NCI-H345 treated with DMSO at 0.1 percent for 48 hours (cell line): ENCODE measurements around the gene SLC25A6.
"Not testable (repeated sequence)": the region's sequence is repeated elsewhere in the genome, so short reads cannot be mapped to it uniquely, and the experiment has no call there.

Source experiments
- DNase-seq: peaks from one replicate; lab custom pipeline; 2025; ENCODE audit not compliant: unreplicated experiment; lab: John Stamatoyannopoulos, UW

The SLC25A6 gene

GRCh38 chrX:1416327-1416784 lies 24.4 kb upstream of the SLC25A6 start:
- DNase-seq: no peak

DNA sequence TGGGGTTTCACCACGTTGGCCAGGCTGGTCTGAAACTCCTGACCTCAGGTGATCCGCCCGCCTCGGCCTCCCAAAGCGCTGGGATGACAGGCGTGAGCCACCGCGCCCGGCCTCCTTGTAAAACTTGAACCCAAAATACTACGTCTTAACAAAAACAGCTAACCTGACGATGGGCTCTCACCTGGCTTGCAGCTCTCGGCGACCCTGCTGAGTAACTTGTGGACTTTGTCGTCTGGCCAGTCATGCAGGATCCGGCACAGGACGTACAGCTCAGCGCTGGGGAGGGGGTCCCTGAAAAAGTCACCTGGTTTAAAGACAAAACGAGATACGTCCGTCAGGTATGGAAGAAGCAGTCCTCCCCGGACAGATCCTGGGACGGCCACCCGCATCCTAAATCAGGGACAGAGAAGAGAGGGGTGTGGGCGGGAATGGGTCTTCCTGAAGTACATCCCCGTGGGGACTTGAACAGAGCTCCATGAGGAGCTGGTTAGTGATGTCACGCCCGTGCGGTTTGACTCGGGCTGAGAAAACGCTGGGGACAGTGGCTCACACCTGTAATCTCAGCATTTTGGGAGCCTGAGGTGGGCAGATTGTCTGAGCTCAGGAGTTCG lies 20.7 kb upstream of the SLC25A6 start:
- no peak for DNase-seq

- no peak for DNase-seq
Observed at GRCh38 chrX:1411326-1411725, 19.4 kb upstream of the SLC25A6 start.

- DNase-seq: no peak
Observed at GRCh38 chrX:1407035-1407434, 15.1 kb upstream of the SLC25A6 start.

DNA sequence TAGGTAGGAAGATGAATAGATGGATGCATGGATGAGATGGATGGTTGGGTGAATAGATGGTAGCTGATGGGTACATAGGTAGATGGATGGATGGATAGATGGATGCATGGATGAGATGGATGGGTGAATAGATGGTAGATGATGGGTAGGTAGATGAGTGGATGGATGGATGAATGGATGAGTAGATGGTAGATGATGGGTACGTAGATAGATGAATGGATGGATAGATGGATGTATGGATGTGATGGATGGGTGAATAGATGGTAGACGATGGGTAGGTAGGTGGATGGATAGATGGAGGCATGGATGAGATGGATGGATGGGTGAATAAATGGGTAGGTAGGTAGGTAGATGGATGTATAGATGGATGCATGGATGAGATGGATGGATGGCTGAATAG lies 13.9 kb upstream of the SLC25A6 start:
- not testable (repeated sequence) for DNase-seq

DNA sequence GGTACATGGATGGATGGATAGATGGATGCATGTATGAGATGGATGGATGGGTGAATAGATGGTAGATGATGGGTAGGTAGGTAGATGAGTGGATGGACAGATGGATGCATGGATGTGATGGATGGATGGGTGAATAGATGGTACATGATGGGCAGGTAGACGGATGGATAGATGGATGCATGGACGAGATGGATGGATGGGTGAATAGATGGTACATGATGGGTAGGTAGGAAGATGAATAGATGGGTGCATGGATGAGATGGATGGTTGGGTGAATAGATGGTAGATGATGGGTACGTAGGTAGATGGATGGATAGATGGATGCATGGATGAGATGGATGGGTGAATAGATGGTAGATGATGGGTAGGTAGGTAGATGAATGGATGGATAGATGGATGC lies 12.0 kb upstream of the SLC25A6 start:
- not testable (repeated sequence) for DNase-seq

DNA sequence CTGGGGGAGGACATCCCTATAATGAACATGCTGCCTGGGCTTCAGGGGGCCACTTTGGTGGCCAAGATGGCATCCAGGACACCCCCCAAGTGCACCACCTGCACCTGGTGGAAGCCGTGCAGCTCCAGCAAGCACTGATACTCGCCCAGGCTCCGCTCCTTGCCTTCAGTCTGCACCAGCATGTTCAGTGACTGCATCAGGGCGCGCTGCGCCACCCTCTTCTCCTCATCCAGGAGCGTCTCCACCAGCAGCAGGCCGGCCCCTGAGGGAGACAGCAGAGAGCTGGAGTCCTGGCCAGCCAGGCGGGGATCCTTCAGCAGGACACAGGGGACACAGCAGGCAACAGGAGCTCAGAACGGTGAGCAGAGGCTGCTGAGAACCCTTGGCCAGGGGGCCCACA lies 11.3 kb upstream of the SLC25A6 start:
- DNase-seq: no peak

- no peak for DNase-seq
Observed at GRCh38 chrX:1401611-1402430, 9.9 kb upstream of the SLC25A6 start.

GRCh38 chrX:1400742-1401471 lies 9.0 kb upstream of the SLC25A6 start:
- DNase-seq: no peak

DNA sequence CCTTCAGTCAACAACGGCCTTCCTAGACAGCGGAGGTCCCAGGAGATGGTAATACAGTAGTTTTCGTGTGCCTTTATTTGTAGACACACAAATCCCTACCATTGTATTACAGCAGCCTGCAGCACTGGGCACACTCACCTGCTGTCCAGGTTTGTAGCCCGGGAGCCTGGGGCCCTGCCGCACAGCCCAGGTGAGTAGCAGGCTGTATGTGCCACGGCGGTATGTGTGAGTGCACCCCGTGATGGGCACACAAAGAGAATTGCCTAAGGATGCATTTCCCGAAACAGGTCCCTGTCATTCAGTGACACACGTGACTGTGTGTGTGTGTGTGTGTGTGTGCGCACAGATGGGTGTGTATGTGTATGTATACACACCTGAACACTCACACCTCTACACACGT lies 8.1 kb upstream of the SLC25A6 start:
- DNase-seq: no peak

GRCh38 chrX:1398431-1399340 lies 6.8 kb upstream of the SLC25A6 start:
- DNase-seq: no peak

DNA sequence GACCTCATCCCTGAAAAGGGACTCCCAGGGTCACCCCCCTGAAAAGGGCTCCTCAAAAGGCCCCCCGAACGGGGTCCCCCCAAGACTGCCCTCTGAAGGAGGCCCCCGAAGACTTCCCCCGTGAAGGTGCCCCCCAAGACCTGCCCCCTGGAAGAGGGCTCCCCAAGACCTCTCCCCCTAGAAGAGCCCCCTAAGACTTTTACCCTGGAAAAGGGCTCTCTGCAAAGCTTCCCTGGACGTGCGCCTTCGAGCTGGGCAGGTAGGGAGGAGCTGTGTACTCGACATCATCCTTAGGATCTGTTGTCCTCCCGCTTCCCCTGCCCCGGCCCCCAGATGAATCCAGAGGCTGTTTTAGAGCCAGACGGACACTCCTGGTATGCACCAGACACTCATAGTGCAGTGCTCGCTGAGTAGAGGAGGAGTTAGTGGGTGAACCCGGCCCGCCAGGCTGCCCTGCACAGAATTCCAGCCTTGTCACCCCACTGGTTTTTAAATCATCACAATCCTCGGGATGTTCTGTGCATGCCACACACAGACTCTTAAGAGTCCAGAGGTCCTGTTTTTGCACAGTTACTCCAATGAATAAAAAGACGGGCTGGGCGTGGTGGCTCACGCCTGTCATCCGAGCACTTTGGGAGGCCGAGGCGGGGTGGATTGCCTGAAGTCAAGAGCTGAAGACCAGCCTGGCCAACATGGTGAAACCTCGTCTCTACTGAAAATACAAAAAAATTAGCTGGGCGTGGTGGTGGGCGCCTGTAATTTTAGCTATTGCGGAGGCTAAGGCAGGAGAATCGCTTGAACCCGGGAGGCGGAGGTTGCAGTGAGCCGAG lies 5.7 kb upstream of the SLC25A6 start:
- no peak for DNase-seq

- DNase-seq: no peak
Observed at GRCh38 chrX:1397001-1397400, 5.1 kb upstream of the SLC25A6 start.

- DNase-seq: no peak
Observed at GRCh38 chrX:1395646-1396216, 3.8 kb upstream of the SLC25A6 start.

DNA sequence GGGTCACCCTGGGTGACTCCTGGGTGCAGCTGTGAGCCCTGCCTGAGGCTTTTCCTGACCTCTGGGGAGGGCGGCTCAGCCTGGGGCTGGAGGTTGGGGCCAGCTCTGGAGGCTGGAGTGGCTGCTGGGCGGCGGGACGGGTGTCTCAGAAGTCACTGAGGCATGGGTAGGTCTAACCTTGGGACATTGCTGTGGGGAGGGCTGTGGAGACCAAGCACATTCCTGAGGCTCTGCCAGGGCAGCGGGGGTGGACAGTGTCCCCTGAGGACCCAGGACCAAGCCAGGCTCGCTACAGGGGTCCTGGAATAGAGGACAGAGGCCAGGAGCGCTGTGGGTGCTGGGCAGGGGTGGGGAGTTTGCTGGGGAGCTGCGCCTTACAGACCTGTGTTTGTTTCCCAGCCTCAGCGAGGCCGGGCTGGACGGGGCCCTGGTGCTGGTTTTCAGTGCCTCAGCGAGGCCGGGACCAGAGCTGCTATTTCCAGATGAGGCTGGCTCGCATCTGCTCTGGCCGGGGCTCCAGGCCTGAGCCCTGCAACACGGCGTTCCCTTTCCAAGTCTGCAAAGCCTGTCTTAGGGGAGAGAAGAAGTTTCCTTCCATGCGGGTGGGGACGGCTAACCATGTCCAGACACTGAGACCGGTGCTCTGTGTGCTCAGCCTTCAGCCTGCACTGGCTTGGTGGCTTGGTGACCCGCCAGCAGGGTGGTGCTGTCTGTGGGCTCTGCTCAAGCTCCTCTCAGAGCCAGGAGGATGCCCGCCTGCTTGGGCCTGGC lies 3.0 kb upstream of the SLC25A6 start:
- DNase-seq: no peak

- DNase-seq: no peak
Observed at GRCh38 chrX:1393871-1394615, 2.1 kb upstream of the SLC25A6 start.

DNA sequence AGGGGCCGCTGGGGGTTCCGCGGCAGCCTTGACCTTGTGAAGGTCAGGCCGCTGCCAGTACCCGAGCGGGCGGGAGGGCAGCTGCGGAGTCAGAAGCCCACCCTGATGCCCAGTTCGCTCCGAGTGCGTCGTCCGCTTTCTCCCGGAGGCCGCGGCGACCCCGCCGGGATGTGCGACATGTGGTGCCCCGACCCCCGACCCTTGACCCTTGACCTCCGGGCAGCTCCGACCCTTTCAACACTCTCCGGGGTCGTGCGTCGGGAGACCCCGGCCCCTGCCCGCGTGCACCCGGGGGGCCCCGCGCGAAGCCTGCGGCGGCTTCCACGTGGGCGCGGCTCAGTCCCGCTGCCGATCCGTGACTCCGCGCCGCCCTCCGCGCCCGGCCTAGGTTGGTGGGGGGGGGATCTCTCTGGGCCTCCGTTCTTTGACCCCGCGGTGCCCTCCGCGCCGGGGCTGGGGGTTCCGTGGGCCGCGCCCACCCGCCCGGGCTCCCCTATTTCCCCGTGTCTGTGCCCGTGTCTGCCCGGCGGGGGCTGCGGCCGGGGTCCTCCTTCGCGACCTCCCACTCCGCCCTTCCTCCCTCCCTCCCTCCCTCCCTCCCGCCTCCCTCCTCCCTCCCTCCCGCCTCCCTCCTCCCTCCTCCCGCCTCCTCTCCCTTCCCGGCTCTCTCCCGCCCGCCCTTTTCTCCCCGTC lies 609 bp upstream of the SLC25A6 start:
- DNase-seq: no peak

- DNase-seq: no peak
Observed at GRCh38 chrX:1391370-1391706, 575 bp downstream of the SLC25A6 start.
